Stomach (tissue), 9 donors: ENCODE measurements around the gene SELENOO. TPM values are rescaled to one million over a fixed set of nuclear protein-coding genes. Genes with fewer than 3 reads are reported as not detected.

Experiments used
- DNase-seq, 2 donors: peaks; one replicate each; pipeline versions ENCODE4 v3.0.0 to v3.0.0-alpha.2; 2013 to 2019
- H3K27ac ChIP-seq, 5 donors: fragments of 200-600 bp in 4 of 5; sonication (generic) in 4 of 5; one replicate each; pipeline ENCODE4 v1.5.1; 2013 to 2019; ENCODE audit warnings: mild to moderate bottlenecking in 1 of 5, moderate library complexity in 1 of 5
- H3K27me3 ChIP-seq, 3 donors: fragments of 200-600 bp; sonication (generic); one replicate each; pipeline ENCODE4 v1.5.1; 2017 to 2019; ENCODE audit warnings: mixed run types in 1 of 3
- H3K36me3 ChIP-seq, 4 donors: fragments of 200-600 bp; sonication (generic); 1 replicate in 3 of 4; 2 replicates in 1 of 4; pipeline ENCODE4 v1.5.1; 2016 to 2019
- H3K4me1 ChIP-seq, 4 donors: fragments of 200-600 bp; sonication (generic); one replicate each; pipeline ENCODE4 v1.5.1; 2016 to 2019
- H3K4me3 ChIP-seq, 4 donors: fragments of 200-600 bp; sonication (generic) in 3 of 4; one replicate each; pipeline ENCODE4 v1.5.1; 2016 to 2019; ENCODE audit warnings: mild to moderate bottlenecking in 1 of 4
- H3K9me3 ChIP-seq, 4 donors: fragments of 200-600 bp; sonication (generic); one replicate each; pipeline ENCODE4 v1.5.1; 2016 to 2019
- EP300 ChIP-seq: sonication (generic); formaldehyde crosslinking; IDR thresholded peaks from one replicate; pipeline ENCODE4 v1.6.1; 2017; ENCODE audit warnings: antibody characterized with exemption
- POLR2A ChIP-seq, 4 donors: fragments of 450-650 bp; IDR thresholded peaks; one replicate each; pipeline ENCODE4 v1.6.1; 2016; ENCODE audit warnings: antibody characterized with exemption in 4 of 4, control low read depth in 2 of 4, mild to moderate bottlenecking in 1 of 4, moderate library complexity in 1 of 4
- POLR2AphosphoS5 ChIP-seq, 3 donors: sonication (generic); formaldehyde crosslinking; IDR thresholded peaks; one replicate each; pipeline ENCODE4 v1.6.1; 2016; ENCODE audit warnings: antibody characterized with exemption in 3 of 3
- WGBS, 5 donors: extraction: QIAGEN DNeasy Blood & Tissue Kit in 3 of 5; methylation state at CpG; one replicate each; pipeline versions ENCODE4 v1.1.5 to v1.1.7; 2013 to 2018; 5-methylcytosine and 5-hydroxymethylcytosine counted together
- intact Hi-C: fragments of 100-400 bp; cut with DNase I; formaldehyde crosslinking; loops from one replicate; pipeline ENCODE4 v1.15.1; 2023; ENCODE audit warnings: low total_unique reads
- polyA plus RNA-seq, 3 donors: library from polyadenylated mRNA; stranded (reverse); fragments of 200-250 nt; gene quantifications; one replicate each; pipeline ENCODE4 v1.2.3, GENCODE V29; 2013
- total RNA-seq, 5 donors: library from RNA; depleted of rRNA; stranded (reverse); fragments of >200 nt; gene quantifications; one replicate each; pipeline versions ENCODE4 v1.1.0 to v1.2.3, GENCODE V29; 2014 to 2016
- TF ChIP-seq, protein P1 (sequence below), 7 experiments: fragments of 450-650 bp in 4 of 7; fragments of 200-600 bp in 3 of 7; sonication (generic) in 3 of 7; IDR thresholded peaks; one replicate each; pipeline ENCODE4 v1.5.1; 2016 to 2019; ENCODE audit warnings: antibody characterized with exemption in 7 of 7, control low read depth in 2 of 7, mild to moderate bottlenecking in 1 of 7
- donor health status: healthy with polysubstance abuse.
- donor health status: Bipolar disorder and iron deficiency.
- donor health status: healthy.

SELENOO gene
- total and polyA plus RNA-seq, 8 donors: 10.1 to 185 (median 35.3) TPM

- Histone ChIP-seq H3K27me3 (no peaks in the 10 kb centered on the region), H3K9me3 (no peaks in the 10 kb centered on the region), H3K4me1 (peaks cover 38 to 50% (median 43%) of the 10 kb centered on the region in 4 donors), H3K27ac (no peak overlapping the region), H3K36me3 (peaks cover 29 to 64% (median 59%) of the 10 kb centered on the region in 4 donors), H3K4me3 (no peak overlapping the region)
- intact Hi-C loops: no loop called here
- 92 to 95% (median 94%) methylated on average over 26 to 44 of the region's 44 CpGs for WGBS, 5 donors
- no peak for DNase-seq
- TF ChIP-seq, protein P1, sequence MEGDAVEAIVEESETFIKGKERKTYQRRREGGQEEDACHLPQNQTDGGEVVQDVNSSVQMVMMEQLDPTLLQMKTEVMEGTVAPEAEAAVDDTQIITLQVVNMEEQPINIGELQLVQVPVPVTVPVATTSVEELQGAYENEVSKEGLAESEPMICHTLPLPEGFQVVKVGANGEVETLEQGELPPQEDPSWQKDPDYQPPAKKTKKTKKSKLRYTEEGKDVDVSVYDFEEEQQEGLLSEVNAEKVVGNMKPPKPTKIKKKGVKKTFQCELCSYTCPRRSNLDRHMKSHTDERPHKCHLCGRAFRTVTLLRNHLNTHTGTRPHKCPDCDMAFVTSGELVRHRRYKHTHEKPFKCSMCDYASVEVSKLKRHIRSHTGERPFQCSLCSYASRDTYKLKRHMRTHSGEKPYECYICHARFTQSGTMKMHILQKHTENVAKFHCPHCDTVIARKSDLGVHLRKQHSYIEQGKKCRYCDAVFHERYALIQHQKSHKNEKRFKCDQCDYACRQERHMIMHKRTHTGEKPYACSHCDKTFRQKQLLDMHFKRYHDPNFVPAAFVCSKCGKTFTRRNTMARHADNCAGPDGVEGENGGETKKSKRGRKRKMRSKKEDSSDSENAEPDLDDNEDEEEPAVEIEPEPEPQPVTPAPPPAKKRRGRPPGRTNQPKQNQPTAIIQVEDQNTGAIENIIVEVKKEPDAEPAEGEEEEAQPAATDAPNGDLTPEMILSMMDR (IDR thresholded peaks at IDR 0.05): no peak
- no peak for TF ChIP-seq POLR2A (IDR thresholded peaks at IDR 0.05)
- TF ChIP-seq POLR2AphosphoS5 (IDR thresholded peaks at IDR 0.05): no peak
- TF ChIP-seq EP300: no peak
Measured at GRCh38 chr22:50194037-50194805, 6.6 kb upstream of the SELENOO start.

DNA sequence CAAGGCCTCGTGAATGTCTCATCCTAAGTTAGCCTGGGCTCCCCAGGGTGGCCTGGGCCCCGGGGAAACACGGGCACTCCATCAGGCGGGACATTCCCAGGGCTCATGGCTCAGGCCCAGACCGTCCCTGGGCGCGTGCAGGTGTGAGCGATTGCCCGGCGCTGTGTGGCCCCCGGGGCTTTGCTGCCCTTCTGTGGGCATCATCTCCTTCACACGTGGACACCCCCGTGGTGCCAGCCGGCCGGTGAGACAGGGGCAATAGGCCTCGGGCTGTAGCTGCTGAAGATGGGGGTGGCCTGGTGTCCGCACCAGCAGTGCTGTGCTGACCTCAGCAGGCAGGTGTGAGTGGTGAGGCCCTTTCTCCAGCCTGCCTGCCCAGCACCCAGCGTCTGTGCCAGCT lies 4.6 kb upstream of the SELENOO start:
- intact Hi-C loops: no loop called here
- H3K36me3 ChIP-seq: peaks cover 29 to 65% (median 60%) of the 10 kb centered on the region in 4 donors
- no peak overlapping the region for H3K4me3 ChIP-seq
- 86 to 93% (median 88%) methylated on average over 10 to 18 of the region's 18 CpGs for WGBS, 5 donors
- TF ChIP-seq POLR2A (IDR thresholded peaks at IDR 0.05) (no peak), POLR2AphosphoS5 (IDR thresholded peaks at IDR 0.05) (no peak), EP300 (no peak)
- TF ChIP-seq, protein P1 (IDR thresholded peaks at IDR 0.05): no peak
- no peak overlapping the region for H3K27ac ChIP-seq
- H3K9me3 ChIP-seq: no peaks in the 10 kb centered on the region
- no peak for DNase-seq
- H3K27me3 ChIP-seq: no peaks in the 10 kb centered on the region
- peaks cover 28 to 43% (median 34%) of the 10 kb centered on the region in 4 donors for H3K4me1 ChIP-seq

DNA sequence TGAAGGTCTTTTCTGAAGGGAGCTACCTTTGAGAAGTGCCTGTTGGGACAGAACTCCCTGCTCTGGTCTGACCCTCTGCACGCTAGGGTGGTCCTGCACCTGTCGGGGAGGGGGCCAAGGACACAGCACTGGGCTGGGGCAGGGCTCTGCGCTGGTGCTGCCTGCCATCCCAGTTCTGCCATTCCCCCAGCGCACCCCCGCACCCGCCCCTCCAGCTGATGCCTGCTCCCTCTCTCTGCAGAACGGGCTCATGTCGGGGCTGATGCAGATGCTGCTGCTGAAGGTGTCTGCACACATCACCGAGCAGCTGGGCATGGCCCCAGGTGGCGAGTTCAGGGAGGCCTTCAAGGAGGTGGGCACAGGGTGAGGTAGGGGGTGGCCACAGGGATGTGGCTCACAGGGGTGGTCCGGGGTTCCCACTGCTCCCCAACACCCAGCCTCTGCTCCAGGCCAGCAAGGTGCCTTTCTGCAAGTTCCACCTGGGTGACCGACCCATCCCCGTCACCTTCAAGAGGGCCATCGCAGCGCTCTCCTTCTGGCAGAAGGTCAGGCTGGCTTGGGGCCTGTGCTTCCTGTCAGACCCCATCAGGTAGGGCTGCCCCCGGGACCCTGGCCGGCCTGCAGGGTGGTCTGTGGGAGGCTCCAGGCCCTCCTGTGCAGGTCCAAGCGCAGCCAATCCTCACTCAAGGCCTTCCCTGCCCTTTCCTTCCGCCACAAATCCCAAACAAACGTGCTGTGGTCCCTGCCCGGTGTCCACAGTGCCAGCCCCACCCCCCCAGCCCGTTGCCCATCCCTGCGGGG lies 3.6 kb upstream of the SELENOO start:
- 87 to 91% (median 90%) methylated on average over 4 to 23 of the region's 23 CpGs for WGBS, 5 donors
- Histone ChIP-seq H3K27me3 (no peaks in the 10 kb centered on the region), H3K4me3 (no peak overlapping the region), H3K4me1 (peaks cover 26 to 43% (median 33%) of the 10 kb centered on the region in 4 donors), H3K9me3 (no peaks in the 10 kb centered on the region), H3K27ac (no peak overlapping the region), H3K36me3 (peaks cover 29 to 65% (median 60%) of the 10 kb centered on the region in 4 donors)
- no peak for DNase-seq
- TF ChIP-seq EP300 (no peak), POLR2A (IDR thresholded peaks at IDR 0.05) (no peak), POLR2AphosphoS5 (IDR thresholded peaks at IDR 0.05) (no peak)
- TF ChIP-seq, protein P1 (IDR thresholded peaks at IDR 0.05): no peak
- intact Hi-C loops: no loop called here

DNA sequence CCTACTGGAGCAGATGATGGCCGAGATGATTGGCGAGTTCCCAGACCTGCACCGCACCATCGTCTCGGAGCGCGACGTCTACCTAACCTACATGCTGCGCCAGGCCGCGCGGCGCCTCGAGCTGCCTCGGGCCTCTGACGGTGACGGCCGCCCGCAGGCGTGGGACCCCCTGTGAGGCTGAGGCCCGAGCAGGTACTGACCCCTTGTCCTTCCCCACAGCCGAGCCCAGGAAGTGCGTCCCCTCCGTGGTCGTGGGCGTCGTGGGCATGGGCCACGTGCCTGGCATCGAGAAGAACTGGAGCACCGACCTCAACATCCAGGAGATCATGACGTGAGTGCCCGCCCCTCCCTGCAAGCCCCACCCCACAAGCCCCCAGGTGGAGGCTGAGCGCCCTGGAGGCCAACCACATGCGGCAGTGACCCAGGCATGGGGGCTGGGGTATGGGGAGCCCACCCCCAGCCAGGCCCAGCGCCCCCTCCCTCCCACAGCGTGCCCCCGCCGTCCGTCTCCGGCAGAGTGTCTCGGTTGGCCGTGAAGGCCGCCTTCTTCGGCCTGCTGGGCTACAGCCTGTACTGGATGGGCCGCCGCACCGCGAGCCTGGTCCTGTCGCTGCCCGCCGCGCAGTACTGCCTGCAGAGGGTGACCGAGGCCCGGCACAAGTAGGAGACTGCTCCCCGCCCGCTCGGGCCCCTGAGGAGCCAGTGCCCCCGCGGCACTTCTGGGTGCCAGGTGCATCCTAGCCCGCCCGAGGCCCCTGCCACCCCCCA lies 2.8 kb upstream of the SELENOO start:
- WGBS, 5 donors: 92 to 96% (median 92%) methylated on average over 15 to 61 of the region's 61 CpGs
- no peak overlapping the region for H3K27ac ChIP-seq
- no peaks in the 10 kb centered on the region for H3K27me3 ChIP-seq
- H3K4me1 ChIP-seq: peaks cover 17 to 43% (median 32%) of the 10 kb centered on the region in 4 donors
- H3K36me3 ChIP-seq: peaks cover 29 to 65% (median 61%) of the 10 kb centered on the region in 4 donors
- no peak overlapping the region for H3K4me3 ChIP-seq
- intact Hi-C loops: no loop called here
- H3K9me3 ChIP-seq: no peaks in the 10 kb centered on the region
- TF ChIP-seq POLR2AphosphoS5 (IDR thresholded peaks at IDR 0.05): no peak
- no peak for TF ChIP-seq EP300
- TF ChIP-seq, protein P1 (IDR thresholded peaks at IDR 0.05): no peak
- no peak for TF ChIP-seq POLR2A (IDR thresholded peaks at IDR 0.05)
- no peak for DNase-seq
